ENCODE measurements around the gene ATXN7L2. TPM values are rescaled to one million over a fixed set of nuclear protein-coding genes. Genes with fewer than 3 reads are reported as not detected.

ATXN7L2 gene, protein sequence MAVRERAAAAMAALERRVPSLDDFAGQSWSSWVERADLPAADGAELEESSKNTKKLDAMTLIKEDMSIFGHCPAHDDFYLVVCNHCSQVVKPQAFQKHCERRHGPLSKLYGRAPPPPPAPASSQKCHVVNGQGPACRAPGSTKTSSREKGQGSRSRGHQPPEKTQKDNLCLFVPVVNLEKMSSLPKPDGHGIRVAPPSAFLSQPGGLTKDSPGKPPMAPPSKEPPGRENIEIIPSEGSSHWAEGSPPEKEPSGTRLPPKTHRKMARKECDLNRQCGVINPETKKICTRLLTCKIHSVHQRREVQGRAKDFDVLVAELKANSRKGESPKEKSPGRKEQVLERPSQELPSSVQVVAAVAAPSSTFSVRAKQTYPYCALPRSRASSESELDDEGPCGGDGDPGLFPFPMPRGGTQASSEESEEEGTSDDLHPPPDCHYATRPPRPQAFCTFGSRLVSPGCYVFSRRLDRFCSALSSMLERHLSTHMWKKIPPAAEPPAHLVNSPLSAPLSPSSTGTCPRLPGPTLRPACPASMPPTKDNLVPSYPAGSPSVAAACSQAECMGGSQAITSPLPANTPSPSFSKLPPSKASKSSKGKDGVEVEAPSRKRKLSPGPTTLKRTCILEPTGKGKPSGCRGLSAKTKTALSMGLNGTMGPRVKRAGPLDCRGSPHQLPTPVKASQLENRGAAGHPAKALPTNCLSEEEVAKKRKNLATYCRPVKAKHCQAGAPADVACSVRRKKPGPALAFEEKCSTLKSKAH
- total RNA-seq: 1 to 10 TPM; 6.5 to 6.8 (median 6.5) TPM

DNA sequence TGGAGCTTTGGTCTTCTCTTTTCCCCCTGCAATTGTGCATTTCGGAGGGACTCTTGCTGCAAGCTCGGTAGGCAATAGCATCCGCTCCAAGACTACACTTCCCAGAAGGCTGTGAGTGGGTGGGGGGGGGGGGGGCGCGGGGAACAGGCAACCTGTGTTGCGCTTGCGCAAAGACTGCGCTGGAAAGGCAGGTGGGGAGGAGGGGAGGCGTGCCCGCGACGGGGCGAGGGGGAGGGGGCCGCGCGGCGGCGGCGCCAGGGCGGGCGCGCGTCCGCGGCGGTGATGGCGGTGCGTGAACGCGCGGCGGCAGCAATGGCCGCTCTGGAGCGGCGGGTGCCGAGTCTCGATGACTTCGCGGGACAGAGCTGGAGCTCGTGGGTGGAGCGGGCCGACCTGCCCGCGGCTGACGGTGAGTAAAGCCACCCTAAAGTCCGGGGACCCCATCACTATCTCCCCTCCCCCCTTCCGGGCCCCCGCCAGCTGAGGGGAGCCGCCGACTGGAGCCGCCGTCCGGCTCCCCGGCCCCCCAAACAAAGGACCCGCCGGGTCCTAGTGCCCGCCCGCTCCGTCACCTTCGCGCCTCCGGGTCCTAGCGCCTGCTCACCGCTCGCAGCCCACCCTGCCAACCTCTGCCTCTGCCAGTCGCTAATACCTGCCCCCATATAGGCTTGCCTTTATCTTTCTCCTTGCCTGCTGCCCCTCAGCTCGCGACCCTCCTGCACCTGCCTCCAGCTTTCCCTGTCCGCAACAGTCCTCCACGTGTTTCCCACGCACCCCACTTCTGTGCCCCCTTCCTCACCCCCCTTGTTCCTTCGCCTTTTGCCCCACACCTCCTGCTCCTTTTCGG, at the start of gene ATXN7L2:
TSS of gene ATXN7L2 (plus strand) at position 234 of the 847 bp plus-strand sequence. CDS start at position 283, 49 bp downstream.
- Histone ChIP-seq H3K4me1 (peaks cover 0 to 26% (median 14%) of the 10 kb centered on the region in 4 donors), H3K27me3 (no peaks in the 10 kb centered on the region), H3K9me3 (no peaks in the 10 kb centered on the region), H3K27ac (peak within 1 kb of the TSS; percentile 93 to 98 (median 96)), H3K36me3 (peaks cover 0 to 22% (median 4%) of the 10 kb centered on the region in 3 donors), H3K4me3 (peak within 1 kb of the TSS; percentile 51 to 92 (median 70))
- peak in 1 of 2 donors; percentile 63 for TF ChIP-seq EP300 (IDR thresholded peaks at IDR 0.05)
- TF ChIP-seq, protein P1, sequence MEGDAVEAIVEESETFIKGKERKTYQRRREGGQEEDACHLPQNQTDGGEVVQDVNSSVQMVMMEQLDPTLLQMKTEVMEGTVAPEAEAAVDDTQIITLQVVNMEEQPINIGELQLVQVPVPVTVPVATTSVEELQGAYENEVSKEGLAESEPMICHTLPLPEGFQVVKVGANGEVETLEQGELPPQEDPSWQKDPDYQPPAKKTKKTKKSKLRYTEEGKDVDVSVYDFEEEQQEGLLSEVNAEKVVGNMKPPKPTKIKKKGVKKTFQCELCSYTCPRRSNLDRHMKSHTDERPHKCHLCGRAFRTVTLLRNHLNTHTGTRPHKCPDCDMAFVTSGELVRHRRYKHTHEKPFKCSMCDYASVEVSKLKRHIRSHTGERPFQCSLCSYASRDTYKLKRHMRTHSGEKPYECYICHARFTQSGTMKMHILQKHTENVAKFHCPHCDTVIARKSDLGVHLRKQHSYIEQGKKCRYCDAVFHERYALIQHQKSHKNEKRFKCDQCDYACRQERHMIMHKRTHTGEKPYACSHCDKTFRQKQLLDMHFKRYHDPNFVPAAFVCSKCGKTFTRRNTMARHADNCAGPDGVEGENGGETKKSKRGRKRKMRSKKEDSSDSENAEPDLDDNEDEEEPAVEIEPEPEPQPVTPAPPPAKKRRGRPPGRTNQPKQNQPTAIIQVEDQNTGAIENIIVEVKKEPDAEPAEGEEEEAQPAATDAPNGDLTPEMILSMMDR (IDR thresholded peaks at IDR 0.05): peak in 2 of 5 experiments; percentile 40 to 64
- peak in 1 of 2 donors; percentile 62 for TF ChIP-seq POLR2A (IDR thresholded peaks at IDR 0.05)
- DNase-seq (ENCODE audit: low spot score in 2 of 2): peak; percentile 77 to 78
- WGBS, 2 donors: 0 to 1% methylated on average over 60 to 68 of the region's 73 CpGs

GRCh38 chr1:109434484-109434883, 49.2 kb upstream of the ATXN7L2 start:
- no peaks in the 10 kb centered on the region for H3K9me3 ChIP-seq
- H3K4me1 ChIP-seq: no peaks in the 10 kb centered on the region
- DNase-seq (ENCODE audit: low spot score in 2 of 2): no peak
- no peaks in the 10 kb centered on the region for H3K27me3 ChIP-seq
- H3K4me3 ChIP-seq: no peak overlapping the region
- no peak for TF ChIP-seq EP300 (IDR thresholded peaks at IDR 0.05)
- TF ChIP-seq, protein P1 (IDR thresholded peaks at IDR 0.05): no peak
- TF ChIP-seq POLR2A (IDR thresholded peaks at IDR 0.05): no peak
- no peaks in the 10 kb centered on the region for H3K36me3 ChIP-seq
- H3K27ac ChIP-seq: no peak overlapping the region
- WGBS, 2 donors: 77 to 95% methylated on average over 1 of the region's 1 CpG

DNA sequence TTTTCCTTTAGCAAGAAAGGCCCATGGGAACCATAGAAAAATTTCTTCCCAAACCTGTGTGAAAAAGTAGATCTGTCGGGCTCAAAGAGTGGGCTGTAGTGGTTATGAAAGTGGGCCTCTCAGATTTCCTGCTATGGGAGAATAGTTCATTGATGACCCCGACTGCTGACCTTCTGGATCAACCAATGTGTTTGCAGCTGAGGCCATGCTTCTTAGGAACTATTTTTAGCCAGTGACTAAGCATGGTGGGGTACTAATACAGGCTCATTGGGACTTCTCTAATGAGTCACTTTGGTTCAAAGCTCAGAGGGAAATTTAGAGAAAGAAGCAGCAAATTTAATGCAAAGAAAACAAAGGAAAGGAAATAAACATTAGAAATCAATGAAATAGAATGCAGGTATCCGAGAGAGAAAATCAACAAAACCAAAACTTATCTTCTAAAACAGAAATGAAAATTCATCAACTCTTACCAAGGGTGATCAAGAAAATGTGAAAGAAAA, 44.9 kb upstream of the ATXN7L2 start:
- 46 to 55% methylated on average over 3 of the region's 3 CpGs for WGBS, 2 donors
- no peaks in the 10 kb centered on the region for H3K27me3 ChIP-seq
- H3K9me3 ChIP-seq: no peaks in the 10 kb centered on the region
- peak in 1 of 2 donors; percentile 21 for DNase-seq (ENCODE audit: low spot score in 2 of 2)
- peak overlapping the region in 2 of 4 donors; percentile 12 to 42 for H3K27ac ChIP-seq
- no peaks in the 10 kb centered on the region for H3K36me3 ChIP-seq
- TF ChIP-seq, protein P1 (IDR thresholded peaks at IDR 0.05): no peak
- TF ChIP-seq POLR2A (IDR thresholded peaks at IDR 0.05): no peak
- TF ChIP-seq EP300 (IDR thresholded peaks at IDR 0.05): no peak
- H3K4me3 ChIP-seq: no peak overlapping the region
- no peaks in the 10 kb centered on the region for H3K4me1 ChIP-seq

- no peak for DNase-seq (ENCODE audit: low spot score in 2 of 2)
- WGBS, 2 donors: 11 to 16% methylated on average over 1 of the region's 1 CpG
Observed at GRCh38 chr1:109441069-109441468, 42.6 kb upstream of the ATXN7L2 start.

More at GRCh38 chr1:109441069-109441468, 42.6 kb upstream of the ATXN7L2 start:
- Histone ChIP-seq H3K36me3 (no peaks in the 10 kb centered on the region), H3K4me3 (no peak overlapping the region), H3K4me1 (no peaks in the 10 kb centered on the region), H3K9me3 (no peaks in the 10 kb centered on the region), H3K27me3 (no peaks in the 10 kb centered on the region), H3K27ac (no peak overlapping the region)
- TF ChIP-seq, protein P1 (IDR thresholded peaks at IDR 0.05): no peak
- peak in 1 of 2 donors; percentile 23 for TF ChIP-seq EP300 (IDR thresholded peaks at IDR 0.05)

Data from tibial nerve (tissue), 4 donors.